ENCODE measurements around the gene CCR3.

CCR3 gene

GRCh38 chr3:46221938-46222337, 20.3 kb upstream of the CCR3 start:
- no peak for DNase-seq

DNA sequence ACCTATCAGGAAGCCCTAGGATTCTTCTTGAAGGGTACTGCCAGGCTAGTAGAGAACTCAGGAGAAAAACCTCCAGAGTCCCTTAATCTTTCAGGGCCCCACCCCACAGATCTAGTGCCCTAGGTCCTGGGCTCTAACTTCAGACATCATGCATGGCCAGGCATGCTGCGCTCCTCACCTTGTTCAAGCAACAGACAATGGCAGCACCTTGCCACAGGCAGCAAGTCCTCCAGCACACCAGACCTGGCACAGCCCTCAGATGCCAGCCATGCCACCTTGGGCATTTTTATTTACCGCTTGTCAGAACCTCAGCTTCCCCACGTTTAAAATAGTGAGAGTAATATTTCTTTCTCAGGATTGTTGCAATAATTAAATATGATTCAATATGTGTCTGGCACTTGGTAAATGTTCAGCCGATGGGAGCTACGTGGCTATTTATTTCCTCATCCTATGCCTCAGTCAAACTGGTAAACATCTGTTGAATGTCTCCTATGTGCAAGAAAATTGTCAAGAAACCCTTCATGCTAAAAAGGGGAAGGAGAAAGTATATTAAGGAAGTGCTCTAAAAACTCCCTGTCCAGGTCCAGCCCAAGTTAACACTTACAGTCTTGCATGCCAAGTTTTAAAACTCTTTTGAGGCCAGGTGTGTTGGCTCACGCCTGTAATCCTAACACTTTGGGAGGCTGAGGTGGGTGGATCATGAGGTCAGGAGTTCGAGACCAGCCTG, 19.7 kb upstream of the CCR3 start:
- no peak for DNase-seq

DNA sequence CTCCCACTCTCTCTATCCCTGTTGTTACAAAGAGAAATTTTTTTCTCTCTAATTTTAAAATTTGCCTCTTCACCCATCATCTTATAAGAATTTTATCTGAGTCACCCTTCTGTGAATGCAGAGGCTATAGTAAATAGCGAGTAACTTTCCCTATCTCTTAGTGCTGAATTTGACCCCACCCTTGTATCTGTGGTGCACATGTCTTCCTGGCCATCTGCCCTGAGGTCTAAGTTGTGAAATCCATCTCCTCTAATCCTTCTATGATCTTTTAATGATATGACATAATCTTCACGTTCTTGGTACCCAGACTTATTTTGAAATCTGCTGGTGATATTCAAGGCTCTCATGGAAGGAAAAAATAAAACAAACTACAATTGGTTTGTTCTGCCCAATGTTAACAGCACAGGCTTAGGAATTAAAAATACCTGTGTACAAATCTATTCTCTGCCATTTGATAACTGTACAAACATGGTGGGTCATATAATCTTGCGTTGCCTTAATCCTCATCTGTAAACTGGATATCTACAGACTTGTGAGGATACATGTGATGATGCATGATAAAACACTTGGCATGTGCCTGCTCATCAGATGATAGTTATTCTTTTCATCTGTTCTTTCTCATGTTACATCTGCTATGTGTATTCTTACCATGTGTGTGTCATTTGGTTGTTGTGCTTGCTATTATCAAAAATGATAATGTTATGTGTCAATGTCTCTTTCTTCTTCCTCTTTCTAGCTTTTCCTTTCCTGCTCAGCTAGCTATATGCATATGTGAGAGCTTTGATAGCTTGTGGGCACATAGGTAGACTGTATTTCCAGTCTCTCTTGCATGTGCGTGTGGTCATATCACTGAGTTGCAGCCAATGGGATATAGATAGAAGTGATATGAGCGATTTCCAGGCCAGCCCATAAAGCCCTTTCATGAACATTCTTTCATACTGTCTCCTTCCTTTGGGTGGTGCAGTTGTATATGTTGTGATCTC, 13.7 kb upstream of the CCR3 start:
- DNase-seq: no peak

- no peak for DNase-seq
Measured at GRCh38 chr3:46231323-46231722, 10.9 kb upstream of the CCR3 start.

- DNase-seq: no peak
Measured at GRCh38 chr3:46233194-46233593, 9.1 kb upstream of the CCR3 start.

- no peak for DNase-seq
Measured at GRCh38 chr3:46235425-46235824, 6.8 kb upstream of the CCR3 start.

- no peak for DNase-seq
Measured at GRCh38 chr3:46236294-46237054, 5.8 kb upstream of the CCR3 start.

GRCh38 chr3:46238386-46238785, 3.9 kb upstream of the CCR3 start:
- DNase-seq: no peak

DNA sequence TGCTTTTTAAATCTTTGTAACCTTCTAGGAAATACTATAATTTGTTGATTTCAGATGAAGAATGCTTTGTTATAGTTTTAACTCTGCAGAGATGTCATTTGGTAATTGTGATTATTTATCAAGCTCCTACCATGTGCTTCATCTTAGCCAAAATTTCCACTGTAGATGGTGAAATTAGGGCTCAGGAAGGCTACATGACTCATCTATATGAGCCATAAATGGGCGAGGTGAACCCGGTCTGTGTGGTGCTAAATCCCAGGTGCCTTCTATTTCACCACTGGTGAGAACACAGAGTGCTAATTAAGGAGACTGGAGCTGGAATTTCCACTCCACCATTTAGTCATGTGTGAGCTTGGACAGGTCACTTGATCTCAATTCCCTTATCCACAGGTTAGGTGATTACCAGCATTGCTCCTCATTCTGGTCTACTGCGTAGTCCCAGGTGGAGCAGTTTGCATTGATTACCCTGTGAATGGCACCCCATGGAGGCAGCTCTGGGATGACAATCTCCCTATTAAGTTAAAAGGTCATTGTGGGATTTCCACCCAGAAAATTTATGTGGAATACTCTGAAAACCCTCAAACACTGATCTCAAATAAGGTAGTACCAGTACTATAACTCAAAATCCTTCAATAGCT, 2.8 kb upstream of the CCR3 start:
- no peak for DNase-seq

GRCh38 chr3:46239952-46240351, 2.3 kb upstream of the CCR3 start:
- DNase-seq: no peak

GRCh38 chr3:46243560-46243959, 1.3 kb downstream of the CCR3 start:
- DNase-seq: no peak

DNA sequence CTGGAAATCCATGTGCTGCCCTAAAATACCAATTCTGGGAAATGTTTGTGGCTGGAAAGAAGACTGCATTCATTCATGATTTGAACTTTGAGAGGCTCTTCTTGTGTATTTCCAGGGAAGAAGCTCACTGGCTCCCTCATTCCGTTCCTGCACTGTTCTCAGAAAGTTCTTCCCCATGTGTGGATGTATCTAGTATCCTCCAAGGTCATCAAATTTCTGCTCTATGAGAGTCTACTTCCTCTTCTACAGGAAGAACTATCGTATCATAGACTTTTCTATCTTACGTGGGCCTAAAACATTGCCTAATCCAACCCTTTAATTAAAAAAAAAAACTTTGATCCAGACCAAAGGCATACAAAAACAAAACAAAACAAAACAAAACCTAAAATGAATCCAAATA, 2.9 kb downstream of the CCR3 start:
- DNase-seq: no peak

- DNase-seq: no peak
Measured at GRCh38 chr3:46252980-46253379, 10.7 kb downstream of the CCR3 start.

DNA sequence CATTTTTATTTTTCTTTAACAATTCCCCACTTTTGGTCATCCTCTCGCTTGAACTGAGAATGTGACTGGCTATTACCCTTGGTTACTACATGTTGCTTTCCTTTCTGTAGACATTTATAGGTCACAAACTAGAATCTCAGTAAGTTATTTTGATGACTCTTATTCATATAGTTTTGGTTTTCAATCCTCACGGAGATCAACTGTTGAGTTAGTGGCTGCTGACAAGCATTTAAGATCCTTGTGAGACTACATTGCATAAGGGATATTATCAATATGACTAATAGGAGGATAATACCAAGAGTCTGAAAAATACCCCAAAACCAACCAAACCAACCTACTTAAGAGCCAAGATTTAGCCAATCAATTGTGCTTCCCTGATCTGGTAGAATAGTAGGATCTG, 16.3 kb downstream of the CCR3 start:
- DNase-seq: no peak

DNA sequence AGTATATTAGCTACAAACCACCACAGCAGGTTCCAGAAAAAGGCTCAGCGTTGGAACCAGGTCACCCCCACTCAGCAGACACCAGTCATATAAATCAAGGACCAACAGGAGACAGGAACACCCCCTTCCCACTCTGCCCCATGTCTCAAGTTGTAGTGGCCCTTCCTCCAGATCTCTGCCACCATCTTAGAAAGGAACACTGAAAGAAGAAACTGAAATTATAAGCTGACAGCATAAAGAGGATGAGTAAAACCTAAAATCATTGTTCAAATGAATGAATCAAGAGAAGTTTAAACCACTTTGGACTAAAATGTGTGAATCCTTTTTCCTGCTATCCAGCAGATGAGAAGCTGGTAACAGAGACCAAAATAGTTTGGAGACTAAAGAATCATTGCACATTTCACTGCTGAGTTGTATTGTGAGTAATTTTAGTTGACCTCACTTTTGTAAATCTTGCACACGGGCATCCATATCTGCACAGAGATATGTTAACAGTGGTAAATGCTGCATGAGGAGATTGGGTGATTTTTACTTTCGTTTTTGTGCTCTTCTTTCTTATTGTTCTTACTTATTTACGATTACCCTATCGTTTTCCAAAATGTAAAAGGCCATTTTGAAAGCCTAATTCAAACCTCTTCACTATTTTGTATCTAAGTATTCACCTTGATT, 19.8 kb downstream of the CCR3 start:
- no peak for DNase-seq

DNA sequence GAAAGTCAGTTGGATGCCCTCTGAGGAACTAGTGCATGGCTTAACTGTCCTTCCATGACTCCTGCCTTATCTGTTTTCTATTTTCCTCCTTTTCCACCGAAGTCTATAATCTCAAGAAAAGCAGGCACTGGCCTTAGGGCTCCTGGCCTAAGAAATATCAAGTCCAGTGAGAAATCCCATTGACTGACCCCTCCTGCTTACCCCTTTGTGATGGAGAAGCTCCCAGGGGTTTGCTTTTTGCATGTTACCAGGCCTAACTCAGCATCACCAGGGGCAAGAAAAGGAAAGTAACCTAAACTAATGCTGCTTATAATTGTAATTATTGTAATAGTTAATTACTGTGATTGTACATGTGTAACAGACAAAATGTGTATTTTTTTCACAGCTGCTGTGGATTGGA, 21.7 kb downstream of the CCR3 start:
- no peak for DNase-seq

DNA sequence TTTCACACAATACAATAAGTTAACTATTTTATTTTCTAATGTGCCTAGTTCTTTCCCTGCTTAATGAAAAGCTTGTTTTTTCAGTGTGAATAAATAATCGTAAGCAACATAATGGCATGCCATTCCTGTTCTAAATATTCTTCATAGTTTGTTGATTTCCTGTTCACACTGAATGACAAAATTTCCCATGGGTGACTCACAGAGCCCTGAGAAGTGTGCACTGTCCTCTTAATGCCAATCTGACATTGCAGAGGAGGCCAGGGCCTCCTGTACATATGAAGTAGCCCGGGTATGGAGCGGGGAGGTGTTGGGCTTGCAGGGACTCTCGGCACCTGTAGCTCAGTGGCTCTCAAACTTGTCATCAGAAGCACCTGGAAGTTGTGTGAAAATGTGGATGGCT, 24.3 kb downstream of the CCR3 start:
- DNase-seq: no peak

DNA sequence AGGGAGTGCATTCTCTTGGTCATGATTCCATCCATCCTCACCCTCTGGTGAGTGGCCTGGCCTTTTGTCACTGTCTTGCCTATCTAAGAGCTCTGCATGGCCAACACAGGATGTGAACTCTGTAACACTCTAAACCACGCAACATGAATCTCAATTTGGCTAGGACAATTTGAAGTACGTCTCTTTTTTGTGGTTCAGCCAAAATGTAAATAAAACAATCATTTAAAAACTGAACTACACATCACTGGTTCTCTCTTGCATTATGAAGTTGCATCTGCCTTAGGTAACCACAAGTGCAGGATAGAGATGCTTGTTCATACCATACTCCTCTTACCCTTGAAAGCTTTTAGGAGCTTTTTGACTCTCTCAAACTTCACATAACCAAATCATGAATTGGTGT, 27.3 kb downstream of the CCR3 start:
- DNase-seq: no peak

DNA sequence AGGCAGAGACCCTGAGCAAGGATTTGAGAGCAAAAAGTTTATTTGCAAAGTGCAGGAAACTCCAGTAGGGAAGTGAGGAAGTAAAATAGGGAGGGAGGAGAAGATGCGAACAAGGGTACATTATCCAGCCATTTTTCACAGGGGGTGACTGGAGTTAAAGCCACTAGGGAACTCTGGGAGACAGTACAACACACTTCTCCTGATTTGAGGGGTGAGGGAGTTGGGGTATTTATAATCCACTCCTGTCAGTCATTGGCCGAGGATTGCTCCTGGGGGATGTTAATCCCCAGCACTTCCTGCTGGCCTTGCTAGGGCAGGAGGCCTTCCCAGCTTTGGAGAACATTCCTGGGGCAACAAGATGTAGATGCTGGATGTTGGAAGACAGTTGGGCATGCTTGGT, 28.2 kb downstream of the CCR3 start:
- DNase-seq: no peak

- DNase-seq: no peak
Measured at GRCh38 chr3:46271209-46271745, 29.0 kb downstream of the CCR3 start.

- no peak for DNase-seq
Measured at GRCh38 chr3:46272028-46272451, 29.8 kb downstream of the CCR3 start.

GRCh38 chr3:46276497-46277099, 34.3 kb downstream of the CCR3 start:
- DNase-seq: peak; percentile 73
